H9 (cell line): Measurements from ENCODE around the gene SLC25A20. TPM values are rescaled to one million over a fixed set of nuclear protein-coding genes. Genes with fewer than 3 reads are reported as not detected.

Experiments used
- DNase-seq: peaks from one replicate; pipeline ENCODE4 v3.0.0-alpha.2; 2017
- H2AFZ ChIP-seq: one replicate; pipeline ENCODE4 v1.6.1; 2013; ENCODE audit warnings: mild to moderate bottlenecking, low read length, control low read depth, moderate library complexity
- H2AK5ac ChIP-seq: 2 replicates; pipeline ENCODE4 v1.6.1; 2013; ENCODE audit warnings: low read length, control low read depth, mixed read lengths; ENCODE audit not compliant: insufficient read length
- H2BK120ac ChIP-seq: one replicate; pipeline ENCODE4 v1.6.1; 2013; ENCODE audit warnings: low read depth, mild to moderate bottlenecking, low read length, control low read depth, inconsistent platforms; ENCODE audit not compliant: poor library complexity, severe bottlenecking
- H2BK12ac ChIP-seq: 2 replicates; pipeline ENCODE4 v1.6.1; 2013; ENCODE audit warnings: low read length, control low read depth, mixed read lengths, low read depth; ENCODE audit not compliant: insufficient read length
- H2BK15ac ChIP-seq: 2 replicates; pipeline ENCODE4 v1.6.1; 2013; ENCODE audit warnings: low read depth, low read length, control low read depth
- H2BK20ac ChIP-seq: one replicate; pipeline ENCODE4 v1.6.1; 2013; ENCODE audit warnings: low read depth, mild to moderate bottlenecking, low read length, control low read depth, inconsistent platforms; ENCODE audit not compliant: poor library complexity, severe bottlenecking
- H2BK5ac ChIP-seq: 2 replicates; pipeline ENCODE4 v1.6.1; 2013; ENCODE audit warnings: low read length, control low read depth, mixed read lengths; ENCODE audit not compliant: insufficient read length
- H3K14ac ChIP-seq: 2 replicates; pipeline ENCODE4 v1.6.1; 2013; ENCODE audit warnings: low read length, control low read depth; ENCODE audit not compliant: insufficient read depth
- H3K18ac ChIP-seq: 2 replicates; pipeline ENCODE4 v1.6.1; 2013; ENCODE audit warnings: low read depth, mild to moderate bottlenecking, mixed read lengths, low read length, control low read depth; ENCODE audit not compliant: insufficient read length
- H3K23ac ChIP-seq: 2 replicates; pipeline ENCODE4 v1.6.1; 2013; ENCODE audit warnings: low read length, control low read depth, mixed read lengths, low read depth; ENCODE audit not compliant: insufficient read length
- H3K23me2 ChIP-seq: 2 replicates; pipeline ENCODE4 v1.6.1; 2013; ENCODE audit warnings: low read depth, mild to moderate bottlenecking, mixed read lengths, low read length, control low read depth; ENCODE audit not compliant: insufficient read length, poor library complexity, severe bottlenecking
- H3K27ac ChIP-seq: 2 replicates; pipeline ENCODE4 v1.5.1; 2013; ENCODE audit warnings: low read length, control low read depth, mixed read lengths, low read depth; ENCODE audit not compliant: insufficient read length
- H3K27me3 ChIP-seq: 2 replicates; pipeline ENCODE4 v1.6.1; 2013; ENCODE audit warnings: low read length, control low read depth, inconsistent platforms; ENCODE audit not compliant: insufficient read depth
- H3K4ac ChIP-seq: 2 replicates; pipeline ENCODE4 v1.6.1; 2013; ENCODE audit warnings: low read depth, mild to moderate bottlenecking, control low read depth, inconsistent platforms, low read length, moderate library complexity
- H3K4me1 ChIP-seq: 2 replicates; pipeline ENCODE4 v1.6.1; 2013; ENCODE audit warnings: low read length, control low read depth, inconsistent platforms; ENCODE audit not compliant: insufficient read depth
- H3K4me2 ChIP-seq: 2 replicates; pipeline ENCODE4 v1.6.1; 2013; ENCODE audit warnings: low read length, control low read depth, mixed read lengths; ENCODE audit not compliant: insufficient read length, insufficient read depth
- H3K56ac ChIP-seq: 2 replicates; pipeline ENCODE4 v1.6.1; 2013; ENCODE audit warnings: low read depth, mild to moderate bottlenecking, mixed read lengths, low read length, control low read depth; ENCODE audit not compliant: insufficient read length
- H3K79me1 ChIP-seq: 2 replicates; pipeline ENCODE4 v1.6.1; 2013; ENCODE audit warnings: low read depth, mild to moderate bottlenecking, moderate library complexity, low read length, control low read depth, inconsistent platforms; ENCODE audit not compliant: insufficient read depth, poor library complexity, severe bottlenecking
- H3K79me2 ChIP-seq: 2 replicates; pipeline ENCODE4 v1.6.1; 2013; ENCODE audit warnings: low read length, control low read depth, inconsistent platforms; ENCODE audit not compliant: insufficient read depth
- H3K9ac ChIP-seq: 2 replicates; pipeline ENCODE4 v1.6.1; 2013; ENCODE audit warnings: low read length, control low read depth, mixed read lengths; ENCODE audit not compliant: insufficient read length; ENCODE audit errors: extremely low read depth
- H3K9me3 ChIP-seq: one replicate; pipeline ENCODE4 v1.6.1; 2013; ENCODE audit warnings: low read depth, low read length, inconsistent platforms; ENCODE audit not compliant: control insufficient read depth
- H3T11ph ChIP-seq: one replicate; pipeline ENCODE4 v1.6.1; 2013; ENCODE audit warnings: mild to moderate bottlenecking, low read length, control low read depth, inconsistent platforms
- H4K20me1 ChIP-seq: one replicate; pipeline ENCODE4 v1.6.1; 2013; ENCODE audit not compliant: control insufficient read depth, insufficient read length, insufficient read depth
- H4K5ac ChIP-seq: 2 replicates; pipeline ENCODE4 v1.6.1; 2013; ENCODE audit warnings: low read depth, mild to moderate bottlenecking, mixed read lengths, low read length, control low read depth; ENCODE audit not compliant: insufficient read length
- H4K8ac ChIP-seq: replicated peaks from 2 replicates; pipeline ENCODE4 v1.6.1; 2013; ENCODE audit warnings: low read length, control low read depth, mixed read lengths, low read depth; ENCODE audit not compliant: insufficient read length
- H4K91ac ChIP-seq: 2 replicates; pipeline ENCODE4 v1.6.1; 2013; ENCODE audit warnings: low read depth, mild to moderate bottlenecking, moderate library complexity, mixed read lengths, low read length, control low read depth; ENCODE audit not compliant: insufficient read length
- H3K27ac Mint-ChIP-seq, 3 experiments: 2 replicates in 2 of 3; 3 replicates in 1 of 3; pipeline ENCODE4 v1.8.0; 2020 to 2021; ENCODE audit warnings: mixed read lengths in 3 of 3, mild to moderate bottlenecking in 1 of 3, moderate library complexity in 1 of 3
- H3K27me3 Mint-ChIP-seq: 2 replicates; pipeline ENCODE4 v1.8.0; 2021; ENCODE audit warnings: low read depth, mild to moderate bottlenecking, moderate library complexity, mixed read lengths
- H3K36me3 Mint-ChIP-seq, 3 experiments: 2 replicates in 2 of 3; 3 replicates in 1 of 3; pipeline ENCODE4 v1.8.0; 2020 to 2021; ENCODE audit warnings: low read depth in 3 of 3, mixed read lengths in 3 of 3; ENCODE audit not compliant: insufficient read depth in 1 of 3
- H3K4me1 Mint-ChIP-seq, 2 experiments: 2 replicates each; pipeline ENCODE4 v1.8.0; 2020; ENCODE audit warnings: mixed read lengths in 2 of 2
- H3K4me3 Mint-ChIP-seq, 2 experiments: 2 replicates in 1 of 2; 3 replicates in 1 of 2; pipeline ENCODE4 v1.8.0; 2020 to 2021; ENCODE audit warnings: mild to moderate bottlenecking in 2 of 2, mixed read lengths in 2 of 2, moderate library complexity in 1 of 2
- H3K9me3 Mint-ChIP-seq, 2 experiments: 2 replicates in 1 of 2; 3 replicates in 1 of 2; pipeline ENCODE4 v1.8.0; 2020; ENCODE audit warnings: mild to moderate bottlenecking in 2 of 2, mixed read lengths in 2 of 2, moderate library complexity in 1 of 2
- WGBS: extraction: QIAGEN DNeasy Blood & Tissue Kit; methylation state at CpG from one replicate; pipeline ENCODE4 v1.1.7; 2013; ENCODE audit warnings: missing lambda C conversion rate, low lambda C conversion rate, mixed read lengths; ENCODE audit not compliant: insufficient read length; ENCODE audit errors: extremely low coverage; 5-methylcytosine and 5-hydroxymethylcytosine counted together
- total RNA-seq: library from RNA; stranded (reverse); gene quantifications from 2 replicates; pipeline ENCODE4 v1.2.1, GENCODE V29; 2021
- TF ChIP-seq, protein P1 (sequence below): fragments of 200-600 bp; sonication (generic); conservative IDR thresholded peaks from 3 replicates; pipeline ENCODE4 v1.8.0; 2021; ENCODE audit warnings: antibody characterized with exemption, mild to moderate bottlenecking

SLC25A20 gene
- total RNA-seq, 1 experiment from 2014 or later: 7.4 TPM

DNA sequence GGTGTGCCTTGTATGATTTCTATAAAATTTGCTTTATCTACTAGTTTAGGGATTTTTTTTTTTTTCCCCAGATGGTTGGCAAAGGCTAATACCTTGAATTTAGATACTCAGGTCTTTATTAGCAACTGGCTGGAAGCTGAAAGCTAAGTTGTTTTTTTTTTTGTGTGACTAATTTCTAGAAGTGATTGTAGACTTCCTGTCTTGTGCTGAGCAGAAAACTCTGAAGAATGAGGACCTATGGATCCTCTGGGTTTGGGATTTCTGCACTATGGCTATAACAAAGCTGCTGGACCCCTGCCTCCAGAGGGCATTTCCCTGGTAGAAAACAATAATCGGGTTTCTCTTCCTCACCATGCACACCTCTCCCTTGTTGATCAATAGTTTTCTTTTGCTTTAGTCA is 30.0 kb upstream of the SLC25A20 start:
- peaks cover 21% of the 10 kb centered on the region for H3K79me1 ChIP-seq

More for the DNA sequence above, 30.0 kb upstream of the SLC25A20 start:
- Histone ChIP-seq H2AFZ (no peak overlapping the region), H3K18ac (no peak overlapping the region), H3K4me1 (no peaks in the 10 kb centered on the region), H4K91ac (no peak overlapping the region), H4K20me1 (peaks cover 4% of the 10 kb centered on the region), H2BK15ac (no peak overlapping the region), H3K14ac (no peak overlapping the region), H2BK5ac (no peak overlapping the region), H3K56ac (no peak overlapping the region), H3K27ac (no peak overlapping the region), H2BK120ac (no peak overlapping the region), H3K27me3 (no peaks in the 10 kb centered on the region), H3K23me2 (peaks cover 3% of the 10 kb centered on the region), H3K4me2 (no peak overlapping the region), H3T11ph (no peak overlapping the region), H4K5ac (no peak overlapping the region), H3K79me2 (peaks cover 19% of the 10 kb centered on the region; the same call in 1 of the 2 replicates), H2BK20ac (no peak overlapping the region), H4K8ac (no peak overlapping the region), H2BK12ac (no peak overlapping the region), H3K23ac (no peak overlapping the region), H3K9me3 (no peaks in the 10 kb centered on the region), H2AK5ac (no peak overlapping the region), H3K9ac (no peak overlapping the region), H3K4ac (no peak overlapping the region)
- Mint-ChIP-seq H3K36me3 (peaks cover 50 to 84% (median 65%) of the 10 kb centered on the region in 3 experiments), H3K27ac (no peak overlapping the region), H3K27me3 (no peaks in the 10 kb centered on the region), H3K9me3 (no peaks in the 10 kb centered on the region), H3K4me3 (no peak overlapping the region), H3K4me1 (no peaks in the 10 kb centered on the region)
- DNase-seq: no peak
- TF ChIP-seq, protein P1, sequence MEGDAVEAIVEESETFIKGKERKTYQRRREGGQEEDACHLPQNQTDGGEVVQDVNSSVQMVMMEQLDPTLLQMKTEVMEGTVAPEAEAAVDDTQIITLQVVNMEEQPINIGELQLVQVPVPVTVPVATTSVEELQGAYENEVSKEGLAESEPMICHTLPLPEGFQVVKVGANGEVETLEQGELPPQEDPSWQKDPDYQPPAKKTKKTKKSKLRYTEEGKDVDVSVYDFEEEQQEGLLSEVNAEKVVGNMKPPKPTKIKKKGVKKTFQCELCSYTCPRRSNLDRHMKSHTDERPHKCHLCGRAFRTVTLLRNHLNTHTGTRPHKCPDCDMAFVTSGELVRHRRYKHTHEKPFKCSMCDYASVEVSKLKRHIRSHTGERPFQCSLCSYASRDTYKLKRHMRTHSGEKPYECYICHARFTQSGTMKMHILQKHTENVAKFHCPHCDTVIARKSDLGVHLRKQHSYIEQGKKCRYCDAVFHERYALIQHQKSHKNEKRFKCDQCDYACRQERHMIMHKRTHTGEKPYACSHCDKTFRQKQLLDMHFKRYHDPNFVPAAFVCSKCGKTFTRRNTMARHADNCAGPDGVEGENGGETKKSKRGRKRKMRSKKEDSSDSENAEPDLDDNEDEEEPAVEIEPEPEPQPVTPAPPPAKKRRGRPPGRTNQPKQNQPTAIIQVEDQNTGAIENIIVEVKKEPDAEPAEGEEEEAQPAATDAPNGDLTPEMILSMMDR: no peak
- WGBS: no CpG with 5 or more reads among the region's 1 CpG
